GM18909 (cell line): ENCODE measurements around the gene RGS9.

ENCODE experiments used
- ATAC-seq: cut with Tn5 transposase; IDR thresholded peaks from one replicate; pipeline ENCODE4 v1.9.1; 2021; ENCODE audit warnings: mild to moderate bottlenecking; ENCODE audit not compliant: unreplicated experiment, poor library complexity

Gene RGS9

GRCh38 chr17:65154770-65155589 is 17.8 kb downstream of the RGS9 start:
- peak; percentile 92 for ATAC-seq

GRCh38 chr17:65155622-65156021 is 18.5 kb downstream of the RGS9 start:
- ATAC-seq, result peak; percentile 56

GRCh38 chr17:65156185-65156834 is 19.1 kb downstream of the RGS9 start:
- ATAC-seq, result no peak

- ATAC-seq, result no peak
Measured at GRCh38 chr17:65156835-65157565, 19.8 kb downstream of the RGS9 start.

GRCh38 chr17:65158041-65158440 is 20.9 kb downstream of the RGS9 start:
- ATAC-seq, result no peak

- no peak for ATAC-seq
Measured at GRCh38 chr17:65158622-65159021, 21.5 kb downstream of the RGS9 start.

- ATAC-seq, result no peak
Measured at GRCh38 chr17:65160516-65160915, 23.3 kb downstream of the RGS9 start.

GRCh38 chr17:65163990-65164495 is 26.9 kb downstream of the RGS9 start:
- peak; percentile 93 for ATAC-seq

- no peak for ATAC-seq
Measured at GRCh38 chr17:65166787-65167186, 29.6 kb downstream of the RGS9 start.

- no peak for ATAC-seq
Measured at GRCh38 chr17:65167566-65167965, 30.4 kb downstream of the RGS9 start.

GRCh38 chr17:65169691-65170090 is 32.5 kb downstream of the RGS9 start:
- ATAC-seq, result no peak

- ATAC-seq, result no peak
Measured at GRCh38 chr17:65170839-65171238, 33.7 kb downstream of the RGS9 start.

GRCh38 chr17:65171752-65172151 is 34.6 kb downstream of the RGS9 start:
- no peak for ATAC-seq

- no peak for ATAC-seq
Measured at GRCh38 chr17:65172496-65173136, 35.4 kb downstream of the RGS9 start.

GRCh38 chr17:65173284-65173793 is 36.2 kb downstream of the RGS9 start:
- ATAC-seq, result peak; percentile 44

- no peak for ATAC-seq
Measured at GRCh38 chr17:65173976-65174683, 37.0 kb downstream of the RGS9 start.

- no peak for ATAC-seq
Measured at GRCh38 chr17:65174974-65175373, 37.8 kb downstream of the RGS9 start.

GRCh38 chr17:65175952-65176351 is 38.8 kb downstream of the RGS9 start:
- no peak for ATAC-seq

- no peak for ATAC-seq
Measured at GRCh38 chr17:65176646-65177409, 39.7 kb downstream of the RGS9 start.
